Panc1 (cell line): ENCODE measurements around the gene NAA80. TPM values are rescaled to one million over a fixed set of nuclear protein-coding genes. Genes with fewer than 3 reads are reported as not detected.
A peak's percentile ranks its signal among the peaks of the same experiment; 100 is the strongest.

Experiments used
- ATAC-seq: fragments of 200-7000 bp; cut with Tn5 transposase; 2 replicates; pipeline ENCODE4 v1.9.1; 2020; ENCODE audit warnings: mild to moderate bottlenecking, moderate library complexity
- BruUV-seq: library from RNA; stranded (reverse); fragments of 400-500 nt; replicated peaks from 2 replicates; lab custom pipeline; 2021; lab: Mats Ljungman, UMichigan
- CTCF ChIA-PET: fragments of 300-600 bp; sonication (Branson Sonifier 250); formaldehyde crosslinking; loops from one replicate; lab custom pipeline; 2022; ENCODE audit warnings: antibody characterized with exemption; lab: Charles Lee
- POLR2A ChIA-PET: fragments of 300-600 bp; sonication (Branson Sonifier 250); formaldehyde crosslinking; loops from one replicate; lab custom pipeline; 2022; ENCODE audit warnings: antibody characterized with exemption; lab: Charles Lee
- DNase-seq: peaks from one replicate; pipeline ENCODE4 v3.0.0-alpha.2; 2010; ENCODE audit warnings: low read depth, low spot score
- H3K27ac ChIP-seq: 2 replicates; pipeline ENCODE4 v1.5.1; 2011; ENCODE audit warnings: mild to moderate bottlenecking, low read length, inconsistent platforms
- H3K27me3 ChIP-seq: fragments of 200-500 bp; sonication (Bioruptor generic); 2 replicates; pipeline ENCODE4 v1.6.0; 2014; ENCODE audit warnings: low read length, inconsistent platforms; ENCODE audit not compliant: control insufficient read depth, insufficient read depth
- H3K36me3 ChIP-seq: fragments of 200-500 bp; sonication (Bioruptor generic); 2 replicates; pipeline ENCODE4 v1.5.1; 2014; ENCODE audit warnings: inconsistent platforms, mild to moderate bottlenecking, low read length, moderate library complexity; ENCODE audit not compliant: control insufficient read depth, insufficient read depth
- H3K4me1 ChIP-seq: 2 replicates; pipeline ENCODE4 v1.5.1; 2011; ENCODE audit warnings: inconsistent platforms, mild to moderate bottlenecking, low read length, moderate library complexity; ENCODE audit not compliant: control insufficient read depth, insufficient read depth
- H3K4me3 ChIP-seq, 2 experiments: 2 replicates each; pipeline ENCODE4 v1.5.1; 2011 to 2012; ENCODE audit warnings: low read depth in 2 of 2, low read length in 2 of 2, mild to moderate bottlenecking in 2 of 2, inconsistent platforms in 1 of 2, moderate library complexity in 1 of 2
- H3K9me3 ChIP-seq: fragments of 200-500 bp; sonication (Bioruptor generic); 2 replicates; pipeline ENCODE4 v1.5.1; 2014; ENCODE audit warnings: low read depth, mild to moderate bottlenecking, inconsistent platforms, low read length, moderate library complexity; ENCODE audit not compliant: control insufficient read depth, insufficient read depth
- POLR2AphosphoS5 ChIP-seq: IDR thresholded peaks from 2 replicates; pipeline ENCODE4 v1.6.1; 2012; ENCODE audit warnings: mild to moderate bottlenecking, low read depth, low read length, moderate library complexity
- SIN3A ChIP-seq: IDR thresholded peaks from 2 replicates; pipeline ENCODE4 v1.6.1; 2012; ENCODE audit warnings: low read depth, mild to moderate bottlenecking, low read length, moderate library complexity, borderline replicate concordance; ENCODE audit not compliant: insufficient read depth
- TCF7L2 ChIP-seq: IDR thresholded peaks from 2 replicates; pipeline ENCODE4 v1.6.1; 2011; ENCODE audit warnings: mild to moderate bottlenecking, low read depth, low read length, inconsistent platforms
- in situ Hi-C: cut with HindIII; loops from 2 replicates; pipeline ENCODE4 v1.10.0; 2016; ENCODE audit warnings: low sequenced_read_pairs, low pct_unique_long_range_greater_than_20kb
- intact Hi-C: fragments of 100-400 bp; cut with micrococcal nuclease; formaldehyde crosslinking; loops from one replicate; pipeline ENCODE4 v1.10.0; 2022; ENCODE audit not compliant: unreplicated experiment
- total RNA-seq: library from RNA; stranded (reverse); gene quantifications from one replicate; pipeline ENCODE4 v1.2.1, GENCODE V29; 2021; ENCODE audit not compliant: unreplicated experiment
- TF ChIP-seq, protein P1 (sequence below): fragments of 450-650 bp; IDR thresholded peaks from 2 replicates; pipeline ENCODE4 v1.5.1; 2017; ENCODE audit warnings: mild to moderate bottlenecking
- TF ChIP-seq, protein P2 (sequence below), 2 experiments: IDR thresholded peaks; 2 replicates each; pipeline ENCODE4 v1.6.1; 2011 to 2012; ENCODE audit warnings: low read depth in 2 of 2, control low read depth in 1 of 2, low read length in 1 of 2, mild to moderate bottlenecking in 1 of 2, moderate library complexity in 1 of 2; ENCODE audit not compliant: insufficient read depth in 1 of 2

Gene NAA80
- total RNA-seq, 1 experiment from 2014 or later = 7.2 TPM

DNA sequence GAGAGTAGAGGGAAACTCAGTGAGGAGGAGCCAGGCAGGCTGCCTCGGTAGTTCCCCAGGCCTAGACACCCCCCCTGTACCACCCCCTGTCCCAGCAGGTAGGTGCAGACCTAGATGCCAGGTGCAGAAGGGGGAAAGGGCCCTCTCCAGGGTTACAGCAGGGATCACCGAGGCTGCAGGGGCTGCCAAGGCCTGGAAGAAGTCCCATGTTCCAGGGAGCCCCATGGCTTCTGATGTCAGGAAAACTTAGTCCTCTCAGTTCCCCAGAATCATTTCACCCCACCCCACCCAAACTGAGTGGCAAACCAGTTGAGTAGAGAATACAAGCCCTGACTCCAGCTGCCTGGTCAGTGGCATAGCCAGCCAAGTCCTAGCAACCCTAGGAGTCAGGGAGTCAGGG is 37.7 kb downstream of the NAA80 start:
- H3K27me3 ChIP-seq = no peaks in the 10 kb centered on the region
- no peaks in the 10 kb centered on the region for H3K9me3 ChIP-seq
- BruUV-seq = no TSS peak
- TF ChIP-seq, protein P1, sequence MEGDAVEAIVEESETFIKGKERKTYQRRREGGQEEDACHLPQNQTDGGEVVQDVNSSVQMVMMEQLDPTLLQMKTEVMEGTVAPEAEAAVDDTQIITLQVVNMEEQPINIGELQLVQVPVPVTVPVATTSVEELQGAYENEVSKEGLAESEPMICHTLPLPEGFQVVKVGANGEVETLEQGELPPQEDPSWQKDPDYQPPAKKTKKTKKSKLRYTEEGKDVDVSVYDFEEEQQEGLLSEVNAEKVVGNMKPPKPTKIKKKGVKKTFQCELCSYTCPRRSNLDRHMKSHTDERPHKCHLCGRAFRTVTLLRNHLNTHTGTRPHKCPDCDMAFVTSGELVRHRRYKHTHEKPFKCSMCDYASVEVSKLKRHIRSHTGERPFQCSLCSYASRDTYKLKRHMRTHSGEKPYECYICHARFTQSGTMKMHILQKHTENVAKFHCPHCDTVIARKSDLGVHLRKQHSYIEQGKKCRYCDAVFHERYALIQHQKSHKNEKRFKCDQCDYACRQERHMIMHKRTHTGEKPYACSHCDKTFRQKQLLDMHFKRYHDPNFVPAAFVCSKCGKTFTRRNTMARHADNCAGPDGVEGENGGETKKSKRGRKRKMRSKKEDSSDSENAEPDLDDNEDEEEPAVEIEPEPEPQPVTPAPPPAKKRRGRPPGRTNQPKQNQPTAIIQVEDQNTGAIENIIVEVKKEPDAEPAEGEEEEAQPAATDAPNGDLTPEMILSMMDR = no peak
- no peak for TF ChIP-seq POLR2AphosphoS5
- TF ChIP-seq TCF7L2 = no peak
- TF ChIP-seq, protein P2, sequence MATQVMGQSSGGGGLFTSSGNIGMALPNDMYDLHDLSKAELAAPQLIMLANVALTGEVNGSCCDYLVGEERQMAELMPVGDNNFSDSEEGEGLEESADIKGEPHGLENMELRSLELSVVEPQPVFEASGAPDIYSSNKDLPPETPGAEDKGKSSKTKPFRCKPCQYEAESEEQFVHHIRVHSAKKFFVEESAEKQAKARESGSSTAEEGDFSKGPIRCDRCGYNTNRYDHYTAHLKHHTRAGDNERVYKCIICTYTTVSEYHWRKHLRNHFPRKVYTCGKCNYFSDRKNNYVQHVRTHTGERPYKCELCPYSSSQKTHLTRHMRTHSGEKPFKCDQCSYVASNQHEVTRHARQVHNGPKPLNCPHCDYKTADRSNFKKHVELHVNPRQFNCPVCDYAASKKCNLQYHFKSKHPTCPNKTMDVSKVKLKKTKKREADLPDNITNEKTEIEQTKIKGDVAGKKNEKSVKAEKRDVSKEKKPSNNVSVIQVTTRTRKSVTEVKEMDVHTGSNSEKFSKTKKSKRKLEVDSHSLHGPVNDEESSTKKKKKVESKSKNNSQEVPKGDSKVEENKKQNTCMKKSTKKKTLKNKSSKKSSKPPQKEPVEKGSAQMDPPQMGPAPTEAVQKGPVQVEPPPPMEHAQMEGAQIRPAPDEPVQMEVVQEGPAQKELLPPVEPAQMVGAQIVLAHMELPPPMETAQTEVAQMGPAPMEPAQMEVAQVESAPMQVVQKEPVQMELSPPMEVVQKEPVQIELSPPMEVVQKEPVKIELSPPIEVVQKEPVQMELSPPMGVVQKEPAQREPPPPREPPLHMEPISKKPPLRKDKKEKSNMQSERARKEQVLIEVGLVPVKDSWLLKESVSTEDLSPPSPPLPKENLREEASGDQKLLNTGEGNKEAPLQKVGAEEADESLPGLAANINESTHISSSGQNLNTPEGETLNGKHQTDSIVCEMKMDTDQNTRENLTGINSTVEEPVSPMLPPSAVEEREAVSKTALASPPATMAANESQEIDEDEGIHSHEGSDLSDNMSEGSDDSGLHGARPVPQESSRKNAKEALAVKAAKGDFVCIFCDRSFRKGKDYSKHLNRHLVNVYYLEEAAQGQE (IDR thresholded peaks at IDR 0.05; ENCODE audit: insufficient read depth in 1 of 2, low read depth in 2 of 2, low read length in 1 of 2) = no peak
- TF ChIP-seq SIN3A = no peak
- ATAC-seq (no peak), DNase-seq (no peak)
- ChIA-PET CTCF (no interaction called here), POLR2A (no interaction called here)
- in situ Hi-C loops = no loop called here
- H3K4me3 ChIP-seq = no peak overlapping the region
- no peaks in the 10 kb centered on the region for H3K36me3 ChIP-seq
- H3K27ac ChIP-seq = no peak overlapping the region
- intact Hi-C loops = loop anchor here (10.0 kb wide), 1 partner anchor 67 kb away; the partner anchor contains the start of gene GNAT1
- H3K4me1 ChIP-seq = peaks cover 9% of the 10 kb centered on the region

DNA sequence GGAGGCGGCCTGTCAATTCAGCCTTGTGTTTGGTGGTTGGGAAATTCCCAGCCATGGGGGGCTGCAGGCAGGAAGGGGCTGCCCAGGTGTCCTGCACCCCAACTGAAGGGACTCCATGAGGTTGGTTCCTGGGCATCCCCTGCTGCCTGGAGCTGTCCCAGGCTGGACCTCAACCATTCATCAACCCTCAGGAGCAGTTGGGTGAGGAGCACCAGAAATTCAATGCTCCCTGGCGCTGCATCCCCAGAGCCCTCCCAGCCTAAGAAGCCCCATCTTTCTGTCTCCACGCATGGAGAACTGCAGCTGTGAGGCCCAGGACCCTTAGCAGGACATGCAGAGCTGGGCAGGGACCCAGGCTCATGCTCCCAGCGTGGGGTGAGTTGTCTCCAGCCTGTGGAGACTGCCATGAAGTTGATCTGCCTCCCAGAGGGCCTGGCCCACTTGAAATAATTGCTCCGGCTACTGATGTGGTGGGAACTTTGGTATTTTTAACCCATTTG is 38.2 kb downstream of the NAA80 start:
- DNase-seq (no peak), ATAC-seq (no peak)
- ChIA-PET CTCF (no interaction called here), POLR2A (no interaction called here)
- in situ Hi-C loops (no loop called here), intact Hi-C loops (loop anchor here (10.0 kb wide), 1 partner anchor 66 kb away; the partner anchor contains the start of gene GNAT1)
- Histone ChIP-seq H3K36me3 (no peaks in the 10 kb centered on the region), H3K4me3 (peak overlapping the region; percentile 39 to 51; a peak in 3 of 4 replicates), H3K27ac (peak overlapping the region; percentile 72; the same call in 1 of the 2 replicates), H3K4me1 (peaks cover 9% of the 10 kb centered on the region), H3K27me3 (no peaks in the 10 kb centered on the region), H3K9me3 (no peaks in the 10 kb centered on the region)
- BruUV-seq = no TSS peak
- TF ChIP-seq POLR2AphosphoS5 = no peak
- TF ChIP-seq, protein P2 (IDR thresholded peaks at IDR 0.05; ENCODE audit: insufficient read depth in 1 of 2, low read depth in 2 of 2, low read length in 1 of 2) = no peak
- TF ChIP-seq TCF7L2 = no peak
- TF ChIP-seq, protein P1 = no peak
- TF ChIP-seq SIN3A = no peak
